Prostate gland (tissue), 2 donors: ENCODE data around the gene NFYC.

Source experiments
- POLR2AphosphoS5 ChIP-seq: sonication (generic); formaldehyde crosslinking; IDR thresholded peaks from one replicate; pipeline ENCODE4 v1.6.1; 2017; ENCODE audit warnings: antibody characterized with exemption
- TF ChIP-seq, protein P1 (sequence below), 4 experiments: fragments of 200-600 bp in 2 of 4; fragments of 450-650 bp in 2 of 4; sonication (generic) in 2 of 4; IDR thresholded peaks; 1 replicate in 3 of 4; 2 replicates in 1 of 4; pipeline ENCODE4 v1.5.1; 2016 to 2019; ENCODE audit warnings: antibody characterized with exemption in 4 of 4, mild to moderate bottlenecking in 2 of 4, moderate library complexity in 2 of 4

GRCh38 chr1:40751802-40752201, 60.3 kb downstream of the NFYC start:
- TF ChIP-seq, protein P1, sequence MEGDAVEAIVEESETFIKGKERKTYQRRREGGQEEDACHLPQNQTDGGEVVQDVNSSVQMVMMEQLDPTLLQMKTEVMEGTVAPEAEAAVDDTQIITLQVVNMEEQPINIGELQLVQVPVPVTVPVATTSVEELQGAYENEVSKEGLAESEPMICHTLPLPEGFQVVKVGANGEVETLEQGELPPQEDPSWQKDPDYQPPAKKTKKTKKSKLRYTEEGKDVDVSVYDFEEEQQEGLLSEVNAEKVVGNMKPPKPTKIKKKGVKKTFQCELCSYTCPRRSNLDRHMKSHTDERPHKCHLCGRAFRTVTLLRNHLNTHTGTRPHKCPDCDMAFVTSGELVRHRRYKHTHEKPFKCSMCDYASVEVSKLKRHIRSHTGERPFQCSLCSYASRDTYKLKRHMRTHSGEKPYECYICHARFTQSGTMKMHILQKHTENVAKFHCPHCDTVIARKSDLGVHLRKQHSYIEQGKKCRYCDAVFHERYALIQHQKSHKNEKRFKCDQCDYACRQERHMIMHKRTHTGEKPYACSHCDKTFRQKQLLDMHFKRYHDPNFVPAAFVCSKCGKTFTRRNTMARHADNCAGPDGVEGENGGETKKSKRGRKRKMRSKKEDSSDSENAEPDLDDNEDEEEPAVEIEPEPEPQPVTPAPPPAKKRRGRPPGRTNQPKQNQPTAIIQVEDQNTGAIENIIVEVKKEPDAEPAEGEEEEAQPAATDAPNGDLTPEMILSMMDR (IDR thresholded peaks at IDR 0.05): no peak
- no peak for TF ChIP-seq POLR2AphosphoS5
